Endothelial cell of umbilical vein (primary cell): ENCODE measurements around the gene COL4A1. TPM values are rescaled to one million over a fixed set of nuclear protein-coding genes. Genes with fewer than 3 reads are reported as not detected.

Experiments
- BruUV-seq: library from RNA; stranded (reverse); fragments of 400-500 nt; replicated peaks from 2 replicates; lab custom pipeline; 2021; lab: Mats Ljungman, UMichigan
- CTCF ChIA-PET: fragments of 300-600, 350-600 bp; sonication (Branson Sonifier 250); formaldehyde crosslinking; loops from one replicate; lab custom pipeline; 2021; ENCODE audit warnings: antibody characterized with exemption, inconsistent platforms; lab: Charles Lee
- POLR2A ChIA-PET: fragments of 300-600, 350-600 bp; sonication (Branson Sonifier 250); formaldehyde crosslinking; loops from one replicate; lab custom pipeline; 2021; ENCODE audit warnings: antibody characterized with exemption, inconsistent platforms; lab: Charles Lee
- DNase-seq: peaks from one replicate; pipeline ENCODE4 v3.0.0-alpha.2; 2011; ENCODE audit warnings: low read depth, low spot score
- FAIRE-seq: peaks from 2 replicates; lab custom pipeline; 2011; peaks lifted over from hg19 to GRCh38; lab: Jason Lieb, UNC
- H2AFZ ChIP-seq: 2 replicates; pipeline ENCODE4 v1.6.0; 2012; ENCODE audit warnings: low read depth, low read length, control low read depth, inconsistent platforms
- H3K27ac ChIP-seq: 2 replicates; pipeline ENCODE4 v1.5.1; 2011; ENCODE audit warnings: low read depth, mild to moderate bottlenecking, control low read depth, low read length, moderate library complexity; ENCODE audit not compliant: insufficient read depth
- H3K27me3 ChIP-seq, 2 experiments: 2 replicates each; pipeline versions ENCODE4 v1.6.0 to v1.6.1; 2011; ENCODE audit warnings: low read length in 2 of 2, mixed read lengths in 1 of 2; ENCODE audit not compliant: control insufficient read depth in 2 of 2, insufficient read depth in 2 of 2
- H3K36me3 ChIP-seq, 2 experiments: 2 replicates in 1 of 2; 3 replicates in 1 of 2; pipeline ENCODE4 v1.5.1; 2011; ENCODE audit warnings: low read length in 2 of 2, mild to moderate bottlenecking in 1 of 2, moderate library complexity in 1 of 2; ENCODE audit not compliant: control insufficient read depth in 2 of 2, insufficient read depth in 2 of 2; ENCODE audit errors: extremely low read depth in 1 of 2
- H3K4me1 ChIP-seq: 3 replicates; pipeline ENCODE4 v1.5.1; 2011; ENCODE audit warnings: mild to moderate bottlenecking, low read length; ENCODE audit not compliant: control insufficient read depth, insufficient read depth; ENCODE audit errors: extremely low read depth
- H3K4me2 ChIP-seq: 2 replicates; pipeline ENCODE4 v1.6.1; 2011; ENCODE audit warnings: low read length, control low read depth, mixed read lengths; ENCODE audit not compliant: insufficient read depth
- H3K4me3 ChIP-seq, 3 experiments: fragments of 200-600 bp in 1 of 3; sonication (generic), shearing (Covaris generic) in 1 of 3; replicated peaks in 1 of 3; 2 replicates each; pipeline ENCODE4 v1.5.1; 2011 to 2016; ENCODE audit warnings: control low read depth in 3 of 3, low read length in 3 of 3, mild to moderate bottlenecking in 2 of 3, inconsistent platforms in 1 of 3, low read depth in 1 of 3, moderate library complexity in 1 of 3; ENCODE audit not compliant: insufficient read depth in 1 of 3
- H3K79me2 ChIP-seq: 2 replicates; pipeline ENCODE4 v1.6.0; 2012; ENCODE audit warnings: low read length, inconsistent platforms; ENCODE audit not compliant: control insufficient read depth, insufficient read depth
- H3K9ac ChIP-seq: replicated peaks from 2 replicates; pipeline ENCODE3; 2011; ENCODE audit warnings: low read length, control low read depth; ENCODE audit not compliant: insufficient read depth; ENCODE audit errors: extremely low read depth
- H3K9me1 ChIP-seq: replicated peaks from 3 replicates; pipeline ENCODE4 v1.6.0; 2011; ENCODE audit warnings: mild to moderate bottlenecking, low read length; ENCODE audit not compliant: control insufficient read depth, insufficient read depth; ENCODE audit errors: extremely low read depth
- H3K9me3 ChIP-seq: replicated peaks from 2 replicates; pipeline ENCODE4 v1.5.1; 2012; ENCODE audit warnings: low read length, inconsistent platforms; ENCODE audit not compliant: control insufficient read depth, insufficient read depth
- H4K20me1 ChIP-seq: replicated peaks from 2 replicates; pipeline ENCODE3; 2011; ENCODE audit warnings: mild to moderate bottlenecking, low read length; ENCODE audit not compliant: control insufficient read depth, insufficient read depth; ENCODE audit errors: extremely low read depth
- CTCF ChIP-seq, 2 donors: IDR thresholded peaks; 1 replicate in 1 of 2; 2 replicates in 1 of 2; pipeline ENCODE4 v1.5.1; 2011; ENCODE audit warnings: low read length in 2 of 2, mild to moderate bottlenecking in 2 of 2, moderate library complexity in 2 of 2, control low read depth in 1 of 2, inconsistent platforms in 1 of 2, low read depth in 1 of 2; ENCODE audit not compliant: insufficient read depth in 1 of 2; ENCODE audit errors: extremely low read depth in 1 of 2
- EZH2 ChIP-seq: IDR thresholded peaks from 2 replicates; pipeline ENCODE4 v1.6.1; 2012; ENCODE audit warnings: borderline replicate concordance, low read depth, mild to moderate bottlenecking, moderate library complexity, low read length, inconsistent platforms; ENCODE audit not compliant: severe bottlenecking
- FOS ChIP-seq: IDR thresholded peaks from 2 replicates; pipeline ENCODE4 v1.6.1; 2011; ENCODE audit warnings: mild to moderate bottlenecking, low read length, moderate library complexity, borderline replicate concordance; ENCODE audit not compliant: insufficient read depth
- GATA2 ChIP-seq: IDR thresholded peaks from 2 replicates; pipeline ENCODE4 v1.7.0; 2011; ENCODE audit warnings: low read depth, mild to moderate bottlenecking, moderate library complexity, mixed read lengths, low read length; ENCODE audit not compliant: insufficient read length, insufficient read depth
- JUN ChIP-seq: IDR thresholded peaks from 2 replicates; pipeline ENCODE4 v1.6.1; 2011; ENCODE audit warnings: borderline replicate concordance, low read depth; ENCODE audit not compliant: insufficient read length, insufficient read depth
- MAX ChIP-seq: IDR thresholded peaks from 2 replicates; pipeline ENCODE4 v1.6.1; 2011; ENCODE audit not compliant: insufficient read depth, insufficient read length
- MYC ChIP-seq: IDR thresholded peaks from one replicate; pipeline ENCODE4 v1.6.1; 2011; ENCODE audit warnings: mild to moderate bottlenecking, low read depth, low read length
- POLR2A ChIP-seq: IDR thresholded peaks from 2 replicates; pipeline ENCODE4 v1.6.1; 2012; ENCODE audit warnings: low read depth, mild to moderate bottlenecking, control low read depth, low read length
- POLR2AphosphoS5 ChIP-seq: IDR thresholded peaks from 2 replicates; pipeline ENCODE4 v1.6.1; 2012; ENCODE audit warnings: low read depth, mild to moderate bottlenecking, control low read depth, low read length, moderate library complexity; ENCODE audit not compliant: insufficient read depth
- dilution Hi-C: fragments of 300-500 bp; cut with MboI; formaldehyde crosslinking; loops from one replicate; pipeline ENCODE4 v1.15.0; 2019; ENCODE audit warnings: low sequenced_read_pairs; ENCODE audit not compliant: extremely low pct_ligation_motif_present
- intact Hi-C: fragments of 100-400 bp; cut with micrococcal nuclease; formaldehyde crosslinking; loops from one replicate; pipeline ENCODE4 v1.10.0; 2022
- polyA plus RNA-seq, 4 experiments: library from polyadenylated mRNA; depleted of rRNA in 3 of 4; stranded (reverse) in 3 of 4; unstranded in 1 of 4; fragments of >200 nt; gene quantifications; 2 replicates each; pipeline versions ENCODE4 v1.2.1 to v1.2.3, GENCODE V29; 2011 to 2012; ENCODE audit warnings: missing spikeins in 1 of 4
- total RNA-seq: library from RNA; stranded (reverse); gene quantifications from 2 replicates; pipeline ENCODE4 v1.2.3, GENCODE V29; 2021

Gene COL4A1
- total and polyA plus RNA-seq, 2 donors (not counting 3 experiments of a cell fraction or from before 2014, with no cell fraction given) = 384 to 1,119 TPM

- TF ChIP-seq CTCF (IDR thresholded peaks at IDR 0.05; ENCODE audit: extremely low read depth in 1 of 2, insufficient read depth in 1 of 2, low read depth in 1 of 2, low read length in 2 of 2) = no peak
- TF ChIP-seq EZH2 = no peak
- no peak for TF ChIP-seq MAX
- no peak for TF ChIP-seq MYC
- TF ChIP-seq POLR2A = no peak
- no peak for TF ChIP-seq GATA2
- no peak for TF ChIP-seq POLR2AphosphoS5
- no peak for TF ChIP-seq FOS
- no peak for TF ChIP-seq JUN
Observed at GRCh38 chr13:110317496-110318195, 10.7 kb upstream of the COL4A1 start.

More at GRCh38 chr13:110317496-110318195, 10.7 kb upstream of the COL4A1 start:
- ChIA-PET CTCF (no interaction called here), POLR2A (no interaction called here)
- H3K27ac ChIP-seq = no peak overlapping the region
- peaks cover 8 to 9% of the 10 kb centered on the region in 2 experiments for H3K36me3 ChIP-seq
- no peak overlapping the region for H2AFZ ChIP-seq
- peaks cover 67% of the 10 kb centered on the region for H3K79me2 ChIP-seq
- H3K9me3 ChIP-seq = no peaks in the 10 kb centered on the region
- no peak overlapping the region for H3K4me3 ChIP-seq
- H3K9me1 ChIP-seq = no peaks in the 10 kb centered on the region
- no peaks in the 10 kb centered on the region for H4K20me1 ChIP-seq
- no TSS peak for BruUV-seq
- H3K9ac ChIP-seq = no peak overlapping the region
- H3K4me2 ChIP-seq = no peak overlapping the region
- FAIRE-seq (no peak), DNase-seq (no peak)
- H3K4me1 ChIP-seq = peaks cover 29% of the 10 kb centered on the region
- intact Hi-C loops (no loop called here), dilution Hi-C loops (no loop called here)
- H3K27me3 ChIP-seq = no peaks in the 10 kb centered on the region
